HepG2 (cell line): Measurements from ENCODE around the gene TP63. TPM values are rescaled to one million over a fixed set of nuclear protein-coding genes. Genes with fewer than 3 reads are reported as not detected.

Source experiments
- ATAC-seq: fragments of 200-7000 bp; cut with Tn5 transposase; 3 replicates; pipeline ENCODE4 v1.9.1; 2020; ENCODE audit warnings: mild to moderate bottlenecking, moderate library complexity
- BruUV-seq: library from RNA; stranded (reverse); fragments of 400-500 nt; replicated peaks from 2 replicates; lab custom pipeline; 2021; lab: Mats Ljungman, UMichigan
- CTCF ChIA-PET: fragments of 300-600 bp; formaldehyde crosslinking; extraction: SDS; loops from one replicate; lab custom pipeline; 2021; ENCODE audit warnings: low total read pairs, inconsistent platforms, low intra/inter-chr PET ratio; lab: Yijun Ruan, JAX
- POLR2A ChIA-PET: fragments of 350-600 bp; sonication (Branson Sonifier 250); formaldehyde crosslinking; loops from one replicate; lab custom pipeline; 2020; ENCODE audit warnings: antibody characterized with exemption, inconsistent platforms; lab: Yijun Ruan, JAX
- DNase-seq: peaks from one replicate; pipeline ENCODE4 v3.0.0-alpha.2; 2015; ENCODE audit warnings: low spot score
- FAIRE-seq: peaks from 3 replicates; lab custom pipeline; 2011; peaks lifted over from hg19 to GRCh38; lab: Jason Lieb, UNC
- H2AFZ ChIP-seq: one replicate; pipeline ENCODE4 v1.6.1; 2011; ENCODE audit warnings: low read length, inconsistent platforms
- H3K27ac ChIP-seq: fragments of 300-600 bp; 3 replicates; pipeline ENCODE4 v1.8.0; 2011; ENCODE audit warnings: mixed run types, mild to moderate bottlenecking, mixed read lengths, low read length, inconsistent platforms; ENCODE audit not compliant: insufficient read depth; ENCODE audit errors: extremely low read length
- H3K27me3 ChIP-seq, 2 experiments: fragments of 200-600 bp in 1 of 2; 2 replicates in 1 of 2; 3 replicates in 1 of 2; pipeline versions ENCODE4 v1.6.0 to v1.8.0; 2011; ENCODE audit warnings: low read length in 2 of 2, mild to moderate bottlenecking in 2 of 2, moderate library complexity in 2 of 2, inconsistent platforms in 1 of 2; ENCODE audit not compliant: insufficient read depth in 2 of 2, control insufficient read depth in 1 of 2
- H3K36me3 ChIP-seq, 2 experiments: fragments of 200-600 bp in 1 of 2; replicated peaks in 1 of 2; 2 replicates in 1 of 2; 3 replicates in 1 of 2; pipeline versions ENCODE4 v1.5.1 to v1.8.0; 2011; ENCODE audit warnings: low read length in 2 of 2, inconsistent platforms in 1 of 2; ENCODE audit not compliant: insufficient read depth in 2 of 2, control insufficient read depth in 1 of 2
- H3K4me1 ChIP-seq: 2 replicates; pipeline ENCODE4 v1.5.1; 2012; ENCODE audit warnings: low read length, inconsistent platforms; ENCODE audit not compliant: insufficient read depth
- H3K4me2 ChIP-seq: 2 replicates; pipeline ENCODE4 v1.6.0; 2011; ENCODE audit warnings: low read depth, low read length, inconsistent platforms
- H3K4me3 ChIP-seq, 3 experiments: fragments of 200-600 bp in 1 of 3; sonication (generic), shearing (Covaris generic) in 1 of 3; replicated peaks in 1 of 3; 2 replicates each; pipeline ENCODE4 v1.5.1; 2011 to 2016; ENCODE audit warnings: low read length in 3 of 3, inconsistent platforms in 2 of 3, low read depth in 2 of 3, mild to moderate bottlenecking in 2 of 3, control low read depth in 1 of 3, mixed read lengths in 1 of 3; ENCODE audit not compliant: insufficient read depth in 1 of 3
- H3K79me2 ChIP-seq: one replicate; pipeline ENCODE4 v1.6.1; 2011; ENCODE audit warnings: low read length, inconsistent platforms; ENCODE audit not compliant: insufficient read depth
- H3K9ac ChIP-seq: 2 replicates; pipeline ENCODE4 v1.6.0; 2011; ENCODE audit warnings: mild to moderate bottlenecking, low read depth, low read length, inconsistent platforms; ENCODE audit not compliant: insufficient read depth
- H3K9me3 ChIP-seq: 2 replicates; pipeline ENCODE4 v1.5.1; 2012; ENCODE audit warnings: mild to moderate bottlenecking, low read length
- H4K20me1 ChIP-seq: 2 replicates; pipeline ENCODE4 v1.6.0; 2011; ENCODE audit warnings: inconsistent platforms, mild to moderate bottlenecking, low read length, moderate library complexity; ENCODE audit not compliant: insufficient read depth
- AKNA ChIP-seq: sonication (generic); formaldehyde crosslinking; IDR thresholded peaks from 2 replicates; pipeline ENCODE4 v1.4.0; 2020; ENCODE audit warnings: missing genetic modification reagents, borderline replicate concordance
- ATF6 ChIP-seq: sonication (generic); formaldehyde crosslinking; conservative IDR thresholded peaks from 2 replicates; pipeline ENCODE4 v1.4.0; 2020; ENCODE audit warnings: missing genetic modification reagents
- GMEB1 ChIP-seq: sonication (generic); formaldehyde crosslinking; IDR thresholded peaks from 2 replicates; pipeline ENCODE4 v1.5.1; 2020; ENCODE audit warnings: missing genetic modification reagents, mild to moderate bottlenecking, borderline replicate concordance
- MTA1 ChIP-seq: sonication (generic); formaldehyde crosslinking; IDR thresholded peaks from 2 replicates; pipeline ENCODE4 v1.4.0; 2020; ENCODE audit warnings: missing genetic modification reagents, mild to moderate bottlenecking, borderline replicate concordance
- NFATC3 ChIP-seq: sonication (generic); formaldehyde crosslinking; IDR thresholded peaks from 2 replicates; pipeline ENCODE4 v1.5.1; 2020; ENCODE audit warnings: mild to moderate bottlenecking, missing genetic modification reagents
- SRSF9 ChIP-seq: fragments of 200-400 bp; formaldehyde crosslinking; IDR thresholded peaks from 2 replicates; pipeline ENCODE4 v1.6.1; 2018; ENCODE audit warnings: borderline replicate concordance, mild to moderate bottlenecking, low read depth, low read length; ENCODE audit not compliant: insufficient read depth, poor library complexity, severe bottlenecking
- ZBTB33 ChIP-seq: sonication (generic); formaldehyde crosslinking; IDR thresholded peaks from 2 replicates; pipeline ENCODE4 v1.4.0; 2020; ENCODE audit warnings: missing genetic modification reagents
- ZFAT ChIP-seq: sonication (generic); formaldehyde crosslinking; conservative IDR thresholded peaks from 2 replicates; pipeline ENCODE4 v1.8.1; 2023; ENCODE audit warnings: missing genetic modification reagents, inconsistent platforms
- ZKSCAN5 ChIP-seq: sonication (generic); formaldehyde crosslinking; IDR thresholded peaks from 2 replicates; pipeline ENCODE4 v1.5.1; 2020; ENCODE audit warnings: mild to moderate bottlenecking, missing genetic modification reagents
- ZNF383 ChIP-seq: sonication (generic); formaldehyde crosslinking; IDR thresholded peaks from 2 replicates; pipeline ENCODE4 v1.4.0; 2020; ENCODE audit warnings: missing genetic modification reagents, mild to moderate bottlenecking, borderline replicate concordance
- ZNF740 ChIP-seq: sonication (generic); formaldehyde crosslinking; IDR thresholded peaks from 2 replicates; pipeline ENCODE4 v1.4.0; 2020; ENCODE audit warnings: missing genetic modification reagents
- ZNF782 ChIP-seq: sonication (generic); formaldehyde crosslinking; IDR thresholded peaks from 2 replicates; pipeline ENCODE4 v1.4.0; 2020; ENCODE audit warnings: missing genetic modification reagents, mild to moderate bottlenecking, borderline replicate concordance
- ZZZ3 ChIP-seq: sonication (generic); formaldehyde crosslinking; IDR thresholded peaks from 2 replicates; pipeline ENCODE4 v1.4.0; 2020; ENCODE audit warnings: missing genetic modification reagents, mild to moderate bottlenecking, borderline replicate concordance
- WGBS: methylation state at CpG from one replicate; pipeline ENCODE4 v1.1.6; 2017; ENCODE audit warnings: low lambda C conversion rate; 5-methylcytosine and 5-hydroxymethylcytosine counted together
- in situ Hi-C: cut with HindIII; loops from 2 replicates; pipeline ENCODE4 v1.10.0; 2017; ENCODE audit warnings: low pct_unique_long_range_greater_than_20kb; ENCODE audit not compliant: extremely low pct_ligation_motif_present
- intact Hi-C: fragments of 100-400 bp; cut with micrococcal nuclease; formaldehyde crosslinking; loops from one replicate; pipeline ENCODE4 v1.10.0; 2022; ENCODE audit not compliant: unreplicated experiment
- polyA plus RNA-seq, 8 experiments: library from polyadenylated mRNA; depleted of rRNA in 3 of 8; stranded (reverse) in 7 of 8; unstranded in 1 of 8; fragments of >200 nt; fragmentation: Illumina TruSeq in 4 of 8; extraction: Trizol in 4 of 8; gene quantifications; 2 replicates each; pipeline versions ENCODE4 v1.2.1 to v1.2.3, GENCODE V29; 2011 to 2016; ENCODE audit warnings: low read depth in 4 of 8, missing spikeins in 1 of 8, mixed read lengths in 1 of 8; ENCODE audit not compliant: insufficient read depth in 1 of 8
- total RNA-seq, 5 experiments: library from RNA; depleted of rRNA; stranded (reverse); fragments of >200 nt; fragmentation: Illumina TruSeq; extraction: Trizol; gene quantifications; 2 replicates each; pipeline ENCODE4 v1.2.3, GENCODE V29; 2016; ENCODE audit warnings: low read depth in 1 of 5

The TP63 gene
- total and polyA plus RNA-seq, 2 of the 13 experiments (the other 11 are each of a cell fraction or from before 2014, with no cell fraction given), result not detected

GRCh38 chr3:189622629-189623028, 8.6 kb upstream of the TP63 start:
- FAIRE-seq, result no peak
- TF ChIP-seq ZNF383 (CRISPR knock-in tag), result no peak
- no peak for TF ChIP-seq ZKSCAN5 (CRISPR knock-in tag)
- no peak for TF ChIP-seq SRSF9
- no peak for TF ChIP-seq ZFAT
- TF ChIP-seq ZZZ3 (CRISPR knock-in tag), result no peak
- no peak for TF ChIP-seq ZNF740 (CRISPR knock-in tag)
- TF ChIP-seq AKNA, result no peak
- no peak for TF ChIP-seq MTA1 (CRISPR knock-in tag)
- TF ChIP-seq ATF6, result no peak
- no peak for TF ChIP-seq NFATC3 (CRISPR knock-in tag)
- no peak for TF ChIP-seq GMEB1
- TF ChIP-seq ZBTB33 (CRISPR knock-in tag), result no peak
- TF ChIP-seq ZNF782 (CRISPR knock-in tag), result no peak

More at GRCh38 chr3:189622629-189623028, 8.6 kb upstream of the TP63 start:
- ChIA-PET POLR2A (no interaction called here), CTCF (no interaction called here)
- Histone ChIP-seq H4K20me1 (no peaks in the 10 kb centered on the region), H3K79me2 (no peaks in the 10 kb centered on the region), H3K4me2 (no peak overlapping the region), H2AFZ (no peak overlapping the region), H3K4me1 (no peaks in the 10 kb centered on the region), H3K27ac (no peak overlapping the region), H3K4me3 (no peak overlapping the region), H3K27me3 (no peaks in the 10 kb centered on the region), H3K9me3 (no peaks in the 10 kb centered on the region), H3K36me3 (no peaks in the 10 kb centered on the region), H3K9ac (no peak overlapping the region)
- BruUV-seq, result no TSS peak
- in situ Hi-C loops (no loop called here), intact Hi-C loops (no loop called here)
- no peak for DNase-seq
- no peak for ATAC-seq
- WGBS, result 39% methylated on average over 7 of the region's 7 CpGs
